A673 (cell line): ENCODE data around the gene PTGDR.

ENCODE experiments used
- EZH2 ChIP-seq: fragments of 200-600 bp; sonication (generic); IDR thresholded peaks from 2 replicates; pipeline ENCODE4 v1.6.1; 2017; ENCODE audit warnings: borderline replicate concordance, low read depth, mild to moderate bottlenecking, mixed read lengths, antibody characterized with exemption, low read length; ENCODE audit not compliant: poor library complexity, severe bottlenecking
- TF ChIP-seq, protein P1 (sequence below): fragments of 300-800, 200-600 bp; sonication (generic); conservative IDR thresholded peaks from 2 replicates; pipeline ENCODE4 v1.5.1; 2017; ENCODE audit warnings: low read depth, mild to moderate bottlenecking, antibody characterized with exemption, low read length, moderate library complexity, mixed read lengths

DNA sequence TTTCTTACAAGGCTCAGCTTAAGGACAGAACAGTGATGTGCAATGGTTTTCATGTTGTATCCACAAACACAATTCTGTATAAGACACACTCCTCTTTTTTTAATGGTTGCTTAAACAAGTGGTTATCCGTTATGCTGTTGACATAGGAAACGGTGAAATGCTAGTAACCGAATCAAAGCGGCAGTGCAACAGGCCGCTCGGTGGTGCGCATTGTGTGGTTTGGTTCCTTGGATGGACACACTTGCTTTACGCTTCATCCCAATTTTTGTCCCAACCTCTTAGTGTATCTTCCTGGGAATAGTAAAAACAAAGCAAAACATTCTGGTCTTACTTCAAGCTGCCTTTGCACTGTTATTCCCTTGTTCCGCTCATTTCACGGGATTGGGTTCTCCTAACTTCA is 46.0 kb downstream of the PTGDR start:
- TF ChIP-seq, protein P1, sequence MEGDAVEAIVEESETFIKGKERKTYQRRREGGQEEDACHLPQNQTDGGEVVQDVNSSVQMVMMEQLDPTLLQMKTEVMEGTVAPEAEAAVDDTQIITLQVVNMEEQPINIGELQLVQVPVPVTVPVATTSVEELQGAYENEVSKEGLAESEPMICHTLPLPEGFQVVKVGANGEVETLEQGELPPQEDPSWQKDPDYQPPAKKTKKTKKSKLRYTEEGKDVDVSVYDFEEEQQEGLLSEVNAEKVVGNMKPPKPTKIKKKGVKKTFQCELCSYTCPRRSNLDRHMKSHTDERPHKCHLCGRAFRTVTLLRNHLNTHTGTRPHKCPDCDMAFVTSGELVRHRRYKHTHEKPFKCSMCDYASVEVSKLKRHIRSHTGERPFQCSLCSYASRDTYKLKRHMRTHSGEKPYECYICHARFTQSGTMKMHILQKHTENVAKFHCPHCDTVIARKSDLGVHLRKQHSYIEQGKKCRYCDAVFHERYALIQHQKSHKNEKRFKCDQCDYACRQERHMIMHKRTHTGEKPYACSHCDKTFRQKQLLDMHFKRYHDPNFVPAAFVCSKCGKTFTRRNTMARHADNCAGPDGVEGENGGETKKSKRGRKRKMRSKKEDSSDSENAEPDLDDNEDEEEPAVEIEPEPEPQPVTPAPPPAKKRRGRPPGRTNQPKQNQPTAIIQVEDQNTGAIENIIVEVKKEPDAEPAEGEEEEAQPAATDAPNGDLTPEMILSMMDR: no peak
- TF ChIP-seq EZH2: no peak
